Measurements from ENCODE around the gene CBX2.

GRCh38 chr17:79738643-79739042, 39.3 kb upstream of the CBX2 start:
- no peak for TF ChIP-seq CTCF (IDR thresholded peaks at IDR 0.05)
- no peak for TF ChIP-seq POLR2A (IDR thresholded peaks at IDR 0.05)
